Neutrophil (primary cell): ENCODE results near the gene IRF4.

ENCODE experiments used
- H3K27ac ChIP-seq: fragments of 200-600 bp; sonication (generic); 2 replicates; pipeline ENCODE4 v1.5.1; 2016; ENCODE audit warnings: mild to moderate bottlenecking, moderate library complexity
- H3K27me3 ChIP-seq: fragments of 200-600 bp; sonication (generic); 2 replicates; pipeline ENCODE4 v1.6.0; 2016; ENCODE audit warnings: mild to moderate bottlenecking
- H3K36me3 ChIP-seq: fragments of 200-600 bp; sonication (generic); 2 replicates; pipeline ENCODE4 v1.5.1; 2017
- H3K4me1 ChIP-seq, 2 experiments: fragments of 200-600 bp in 1 of 2; sonication (generic) in 1 of 2; 1 replicate in 1 of 2; 2 replicates in 1 of 2; pipeline versions ENCODE4 v1.5.1 to v1.6.1; 2013 to 2016; ENCODE audit warnings: low read depth in 1 of 2, low read length in 1 of 2, mild to moderate bottlenecking in 1 of 2, moderate library complexity in 1 of 2; ENCODE audit not compliant: control insufficient read depth in 1 of 2, insufficient read depth in 1 of 2
- H3K4me3 ChIP-seq, 2 experiments: fragments of 200-600 bp in 1 of 2; sonication (generic) in 1 of 2; 1 replicate in 1 of 2; 2 replicates in 1 of 2; pipeline ENCODE4 v1.5.1; 2013 to 2016; ENCODE audit warnings: low read depth in 1 of 2, low read length in 1 of 2, mild to moderate bottlenecking in 1 of 2, moderate library complexity in 1 of 2
- H3K9me3 ChIP-seq: fragments of 200-600 bp; sonication (generic); 2 replicates; pipeline ENCODE4 v1.5.1; 2016
- CTCF ChIP-seq: fragments of 200-600 bp; sonication (generic); IDR thresholded peaks from 2 replicates; pipeline ENCODE4 v1.5.1; 2016; ENCODE audit warnings: antibody characterized with exemption

The IRF4 gene

GRCh38 chr6:398558-399078 is 7.1 kb downstream of the IRF4 start:
- Histone ChIP-seq H3K27ac (no peak overlapping the region), H3K4me1 (peaks cover under 1 to 4% of the 10 kb centered on the region in 2 experiments), H3K4me3 (no peak overlapping the region), H3K9me3 (no peaks in the 10 kb centered on the region), H3K27me3 (peaks cover 87% of the 10 kb centered on the region), H3K36me3 (no peaks in the 10 kb centered on the region)
- TF ChIP-seq CTCF = no peak

- Histone ChIP-seq H3K27ac (no peak overlapping the region), H3K27me3 (peaks cover 78% of the 10 kb centered on the region), H3K4me3 (no peak overlapping the region), H3K9me3 (no peaks in the 10 kb centered on the region), H3K4me1 (no peaks in the 10 kb centered on the region), H3K36me3 (no peaks in the 10 kb centered on the region)
- no peak for TF ChIP-seq CTCF
Observed at GRCh38 chr6:399785-400534, 8.4 kb downstream of the IRF4 start.

- TF ChIP-seq CTCF = no peak
- Histone ChIP-seq H3K27ac (no peak overlapping the region), H3K36me3 (no peaks in the 10 kb centered on the region), H3K4me1 (no peaks in the 10 kb centered on the region), H3K4me3 (no peak overlapping the region), H3K27me3 (peaks cover 73% of the 10 kb centered on the region), H3K9me3 (no peaks in the 10 kb centered on the region)
Observed at GRCh38 chr6:400815-401214, 9.3 kb downstream of the IRF4 start.

GRCh38 chr6:401239-401993 is 9.9 kb downstream of the IRF4 start:
- Histone ChIP-seq H3K9me3 (no peaks in the 10 kb centered on the region), H3K4me3 (no peak overlapping the region), H3K27ac (no peak overlapping the region), H3K4me1 (no peaks in the 10 kb centered on the region), H3K36me3 (no peaks in the 10 kb centered on the region), H3K27me3 (peaks cover 73% of the 10 kb centered on the region)
- no peak for TF ChIP-seq CTCF

- Histone ChIP-seq H3K4me3 (no peak overlapping the region), H3K9me3 (no peaks in the 10 kb centered on the region), H3K36me3 (no peaks in the 10 kb centered on the region), H3K4me1 (no peaks in the 10 kb centered on the region), H3K27me3 (peaks cover 72% of the 10 kb centered on the region), H3K27ac (no peak overlapping the region)
- no peak for TF ChIP-seq CTCF
Observed at GRCh38 chr6:401994-402640, 10.6 kb downstream of the IRF4 start.
